ENCODE measurements around the gene FAF1.

The FAF1 gene

DNA sequence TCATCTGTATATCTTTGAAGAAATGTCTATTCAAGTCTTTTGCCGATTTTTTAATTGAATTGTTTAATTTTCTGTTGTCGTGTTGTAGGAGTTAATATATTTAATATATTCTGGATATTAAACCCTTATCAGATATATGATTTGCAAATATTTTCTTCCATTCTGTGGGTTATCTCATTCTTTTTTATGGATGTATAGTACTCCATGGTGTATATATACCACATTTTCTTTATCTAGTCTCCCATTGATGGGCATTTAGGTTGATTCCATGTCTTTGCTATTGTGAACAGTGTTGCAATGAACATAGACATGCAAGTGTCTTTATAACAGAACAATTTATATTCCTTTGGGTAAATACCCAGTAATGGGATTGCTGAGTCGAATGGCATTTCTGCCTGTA lies 436.5 kb downstream of the FAF1 start:
- no peaks in the 10 kb centered on the region for H3K9me3 ChIP-seq (ENCODE audit: control insufficient read depth, insufficient read depth, low read length)
- H3K9ac ChIP-seq (ENCODE audit: low read depth, low read length) = no peak overlapping the region
- no peaks in the 10 kb centered on the region for H3K36me3 ChIP-seq (ENCODE audit: insufficient read depth, low read length)
- no peaks in the 10 kb centered on the region for H3K4me1 ChIP-seq (ENCODE audit: insufficient read depth, low read length)

DNA sequence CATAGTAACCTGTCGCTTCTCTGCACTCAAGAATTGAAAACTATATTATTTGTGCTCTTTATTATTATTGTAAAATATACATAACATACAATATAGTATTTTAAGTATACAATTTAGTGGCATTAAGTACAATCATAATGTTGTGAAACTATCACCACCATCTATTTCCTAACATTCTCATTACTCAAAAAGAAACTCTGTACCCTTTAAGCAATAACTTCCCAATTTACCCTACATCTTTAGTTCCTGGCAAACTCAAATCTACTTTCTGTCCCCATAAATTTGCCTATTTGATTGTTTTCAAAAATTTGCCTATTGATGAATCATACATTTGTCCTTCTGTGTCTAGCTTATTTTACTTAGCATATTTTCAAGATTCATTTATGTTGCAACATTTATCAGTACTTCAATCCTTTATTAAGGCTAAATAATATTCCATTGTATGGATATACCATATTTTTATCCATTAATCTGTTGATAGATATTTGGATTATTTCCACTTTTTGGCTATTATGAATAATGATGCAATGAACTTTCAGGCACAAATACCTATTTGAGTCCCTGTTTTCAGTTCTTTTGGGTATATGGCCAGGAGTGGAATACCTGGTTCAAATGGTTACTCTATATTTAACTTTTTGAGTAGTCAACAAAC lies 437.2 kb downstream of the FAF1 start:
- Histone ChIP-seq H3K36me3 (ENCODE audit: insufficient read depth, low read length) (no peaks in the 10 kb centered on the region), H3K9ac (ENCODE audit: low read depth, low read length) (no peak overlapping the region), H3K4me1 (ENCODE audit: insufficient read depth, low read length) (no peaks in the 10 kb centered on the region), H3K9me3 (ENCODE audit: control insufficient read depth, insufficient read depth, low read length) (no peaks in the 10 kb centered on the region)

DNA sequence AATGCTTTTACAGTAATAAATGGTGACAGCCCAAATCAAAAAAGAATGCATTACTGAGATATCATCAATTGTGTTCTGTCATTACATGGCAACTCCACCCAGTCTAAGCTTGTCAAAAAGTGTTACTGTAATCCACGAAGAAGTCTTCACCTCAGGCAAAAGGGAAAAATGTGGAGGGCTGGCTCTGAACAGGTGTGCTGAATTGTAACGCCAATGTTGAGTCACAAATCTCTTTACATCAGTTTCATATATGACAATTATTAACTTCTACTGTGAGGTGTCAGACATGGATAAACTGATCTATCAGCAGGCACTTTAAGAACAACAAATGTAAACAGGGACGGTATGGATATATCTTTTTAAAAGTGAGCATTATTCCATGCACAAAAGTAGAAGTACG lies 438.4 kb downstream of the FAF1 start:
- H3K4me1 ChIP-seq (ENCODE audit: insufficient read depth, low read length) = no peaks in the 10 kb centered on the region
- no peaks in the 10 kb centered on the region for H3K9me3 ChIP-seq (ENCODE audit: control insufficient read depth, insufficient read depth, low read length)
- H3K36me3 ChIP-seq (ENCODE audit: insufficient read depth, low read length) = no peaks in the 10 kb centered on the region
- no peak overlapping the region for H3K9ac ChIP-seq (ENCODE audit: low read depth, low read length)

DNA sequence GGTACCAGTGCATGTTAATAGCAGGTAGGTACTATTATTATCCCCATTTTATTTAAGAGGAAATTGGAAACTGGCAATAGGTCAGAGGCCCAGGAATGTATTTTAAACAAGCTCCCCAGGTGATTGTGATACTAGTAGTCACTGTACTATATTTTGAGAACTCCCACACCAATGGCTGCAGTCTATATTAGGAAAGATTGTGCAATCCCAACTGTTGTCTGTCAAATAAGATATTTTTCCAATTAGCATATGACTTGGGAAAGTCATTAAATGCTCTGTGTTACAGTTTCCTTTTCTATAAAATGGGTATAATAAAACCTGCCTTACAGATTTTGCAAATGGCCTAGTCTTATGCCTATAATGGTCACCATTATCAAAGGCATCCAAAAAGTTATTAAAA lies 442.6 kb downstream of the FAF1 start:
- Histone ChIP-seq H3K36me3 (ENCODE audit: insufficient read depth, low read length) (no peaks in the 10 kb centered on the region), H3K4me1 (ENCODE audit: insufficient read depth, low read length) (no peaks in the 10 kb centered on the region), H3K9me3 (ENCODE audit: control insufficient read depth, insufficient read depth, low read length) (no peaks in the 10 kb centered on the region), H3K9ac (ENCODE audit: low read depth, low read length) (no peak overlapping the region)

DNA sequence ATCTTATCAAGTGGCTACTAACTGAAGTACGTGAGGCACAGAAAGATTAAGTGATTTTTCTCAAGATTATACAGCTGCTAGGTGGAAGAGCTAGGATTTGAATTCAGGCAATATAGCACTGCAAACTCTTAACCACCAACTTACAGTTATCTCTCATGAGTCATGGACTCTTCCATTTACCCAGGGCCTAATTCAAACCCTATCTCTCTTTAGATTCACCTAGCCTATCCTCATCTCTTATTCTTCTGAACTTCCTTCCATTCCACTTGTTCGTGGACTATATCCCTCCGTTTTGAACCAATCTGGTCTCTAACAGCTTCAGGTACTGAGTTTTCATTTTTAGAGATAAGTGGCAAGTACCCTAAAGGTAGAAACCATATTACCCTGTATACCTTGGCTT lies 444.0 kb downstream of the FAF1 start:
- H3K9ac ChIP-seq (ENCODE audit: low read depth, low read length) = no peak overlapping the region
- no peaks in the 10 kb centered on the region for H3K9me3 ChIP-seq (ENCODE audit: control insufficient read depth, insufficient read depth, low read length)
- H3K36me3 ChIP-seq (ENCODE audit: insufficient read depth, low read length) = no peaks in the 10 kb centered on the region
- no peaks in the 10 kb centered on the region for H3K4me1 ChIP-seq (ENCODE audit: insufficient read depth, low read length)

DNA sequence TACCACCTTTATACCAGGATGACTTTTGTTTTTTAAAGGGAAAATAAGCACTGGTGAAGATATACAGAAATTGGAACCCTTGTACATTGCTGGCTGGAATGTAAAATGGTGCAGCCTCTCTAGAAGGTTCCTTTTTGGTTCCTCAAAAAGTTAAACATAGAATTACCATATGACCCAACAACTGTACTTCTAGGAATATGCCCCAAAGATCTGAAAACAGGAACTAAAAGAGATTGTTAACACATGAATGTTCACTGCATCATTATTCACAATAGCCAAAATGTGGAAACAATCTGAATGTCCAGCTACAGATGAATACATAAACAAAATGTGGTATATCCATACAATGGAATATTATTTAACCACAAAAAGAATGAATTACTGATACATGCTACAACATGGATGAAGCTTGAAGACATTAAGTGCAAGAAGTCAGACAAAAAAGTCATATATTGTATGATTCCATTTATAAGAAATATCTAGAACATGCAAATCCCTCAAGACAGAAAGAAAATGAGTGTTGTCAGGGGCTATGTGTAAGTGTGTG lies 452.0 kb downstream of the FAF1 start:
- H3K9ac ChIP-seq (ENCODE audit: low read depth, low read length) = no peak overlapping the region
- H3K4me1 ChIP-seq (ENCODE audit: insufficient read depth, low read length) = no peaks in the 10 kb centered on the region
- peaks cover 9% of the 10 kb centered on the region; the same call in 1 of the 2 replicates for H3K9me3 ChIP-seq (ENCODE audit: control insufficient read depth, insufficient read depth, low read length)
- no peaks in the 10 kb centered on the region for H3K36me3 ChIP-seq (ENCODE audit: insufficient read depth, low read length)

DNA sequence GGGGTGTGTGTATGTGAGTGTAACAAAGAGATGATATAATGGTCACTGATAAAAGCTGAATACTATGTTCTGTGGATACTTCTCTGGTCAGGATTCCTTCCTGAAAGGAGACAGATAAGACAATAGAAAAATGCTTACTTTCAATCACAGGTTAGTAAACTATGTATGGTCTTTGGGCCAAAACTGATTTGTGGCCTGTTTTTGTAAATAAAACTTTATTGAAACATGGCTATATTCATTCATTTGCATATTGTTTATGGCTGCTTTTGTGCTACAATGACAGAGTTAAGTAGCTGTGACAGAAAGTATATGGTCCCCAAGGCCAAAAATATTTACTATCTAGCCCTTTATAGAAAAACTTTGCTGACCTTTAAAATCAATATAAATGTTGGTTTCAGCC lies 454.6 kb downstream of the FAF1 start:
- no peaks in the 10 kb centered on the region for H3K36me3 ChIP-seq (ENCODE audit: insufficient read depth, low read length)
- H3K9me3 ChIP-seq (ENCODE audit: control insufficient read depth, insufficient read depth, low read length) = peaks cover 9% of the 10 kb centered on the region; the same call in 1 of the 2 replicates
- no peak overlapping the region for H3K9ac ChIP-seq (ENCODE audit: low read depth, low read length)
- H3K4me1 ChIP-seq (ENCODE audit: insufficient read depth, low read length) = no peaks in the 10 kb centered on the region

DNA sequence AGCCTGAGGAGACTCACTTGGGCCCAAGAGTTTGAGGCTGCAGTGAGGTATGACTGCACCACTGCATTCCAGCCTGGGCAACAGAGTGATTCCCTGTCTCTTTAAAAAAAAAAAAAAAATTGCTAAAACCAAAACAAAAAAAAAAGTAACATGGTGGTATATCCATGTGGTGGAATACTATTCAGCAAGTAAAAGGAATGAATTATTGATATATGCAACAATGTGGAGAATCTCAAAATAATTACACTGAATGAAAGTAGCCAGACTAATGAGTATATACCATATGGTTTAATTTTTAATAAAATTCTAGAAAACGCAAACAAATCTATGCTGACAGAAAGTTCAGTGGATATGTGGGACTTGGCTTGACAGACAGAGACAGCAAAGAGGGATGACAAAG lies 456.6 kb downstream of the FAF1 start:
- Histone ChIP-seq H3K4me1 (ENCODE audit: insufficient read depth, low read length) (no peaks in the 10 kb centered on the region), H3K9ac (ENCODE audit: low read depth, low read length) (no peak overlapping the region), H3K36me3 (ENCODE audit: insufficient read depth, low read length) (no peaks in the 10 kb centered on the region)

DNA sequence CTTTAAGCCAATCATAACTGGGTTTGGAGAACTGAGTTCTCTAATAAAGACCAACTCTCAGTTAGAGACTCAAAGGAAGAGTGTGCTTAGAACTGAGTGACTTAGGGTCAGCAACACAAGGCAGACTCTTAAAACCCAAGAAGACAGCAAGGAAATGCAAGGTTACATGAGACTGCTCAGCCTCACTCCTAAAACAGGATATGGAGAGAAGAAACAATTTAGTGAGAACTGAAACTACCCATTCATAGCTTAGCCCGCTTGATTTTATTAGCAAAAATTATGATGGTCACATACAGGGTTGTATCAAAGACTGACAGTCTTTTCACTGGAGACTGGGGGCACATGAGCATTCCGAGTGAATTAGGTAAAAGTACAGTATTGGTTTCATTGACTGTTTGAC lies 457.9 kb downstream of the FAF1 start:
- 0 out of 2 replicates have a peak, but pooled peaks cover 3% of the 10 kb centered on the region for H3K36me3 ChIP-seq (ENCODE audit: insufficient read depth, low read length)
- H3K4me1 ChIP-seq (ENCODE audit: insufficient read depth, low read length) = no peaks in the 10 kb centered on the region
- no peak overlapping the region for H3K9ac ChIP-seq (ENCODE audit: low read depth, low read length)
- H3K9me3 ChIP-seq (ENCODE audit: control insufficient read depth, insufficient read depth, low read length) = peaks cover 13% of the 10 kb centered on the region

More for the DNA sequence above, 456.6 kb downstream of the FAF1 start:
- peaks cover 9% of the 10 kb centered on the region; the same call in 1 of the 2 replicates for H3K9me3 ChIP-seq (ENCODE audit: control insufficient read depth, insufficient read depth, low read length)

DNA sequence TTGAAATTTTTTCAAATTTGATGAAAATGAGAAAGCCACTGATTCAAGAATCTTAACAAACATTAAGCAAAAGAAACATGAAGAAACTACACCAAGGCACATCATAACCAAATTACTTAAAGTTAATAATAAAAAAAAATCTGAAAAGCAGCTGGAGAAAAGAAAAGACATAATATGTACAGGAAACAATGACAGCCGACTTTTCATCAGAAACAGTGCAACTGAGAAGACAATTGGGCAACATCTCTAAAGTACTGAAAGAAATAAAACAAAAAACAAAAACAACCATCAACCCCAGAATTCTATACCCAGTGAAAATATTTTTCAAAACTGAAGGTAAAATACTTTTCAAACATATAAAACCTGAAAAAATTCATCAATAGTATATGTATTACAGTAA lies 463.1 kb downstream of the FAF1 start:
- Histone ChIP-seq H3K9ac (ENCODE audit: low read depth, low read length) (no peak overlapping the region), H3K36me3 (ENCODE audit: insufficient read depth, low read length) (peaks cover 3% of the 10 kb centered on the region; the same call in 1 of the 2 replicates), H3K4me1 (ENCODE audit: insufficient read depth, low read length) (no peaks in the 10 kb centered on the region), H3K9me3 (ENCODE audit: control insufficient read depth, insufficient read depth, low read length) (peaks cover 4% of the 10 kb centered on the region; the same call in 1 of the 2 replicates)

DNA sequence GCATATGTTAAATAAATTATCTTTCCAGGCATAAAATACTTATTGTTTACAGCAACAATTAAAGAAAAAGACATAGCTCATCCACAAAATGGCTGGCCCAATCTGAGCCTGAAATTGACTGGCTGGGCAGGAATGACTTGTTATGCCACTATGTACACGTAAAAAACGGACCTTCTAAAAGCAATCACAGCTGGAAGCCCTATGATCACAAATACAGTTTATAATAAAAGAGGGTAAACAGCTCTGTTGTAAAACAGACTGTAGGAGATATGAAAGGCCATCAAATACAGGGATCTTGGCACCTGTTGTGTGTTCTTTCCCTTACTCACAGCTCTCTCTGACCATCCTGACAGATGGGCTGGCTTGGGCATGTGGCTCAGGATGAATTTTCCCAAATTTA lies 466.4 kb downstream of the FAF1 start:
- no peaks in the 10 kb centered on the region for H3K4me1 ChIP-seq (ENCODE audit: insufficient read depth, low read length)
- peaks cover 3% of the 10 kb centered on the region; the same call in 1 of the 2 replicates for H3K36me3 ChIP-seq (ENCODE audit: insufficient read depth, low read length)
- H3K9ac ChIP-seq (ENCODE audit: low read depth, low read length) = no peak overlapping the region
- H3K9me3 ChIP-seq (ENCODE audit: control insufficient read depth, insufficient read depth, low read length) = peaks cover 4% of the 10 kb centered on the region; the same call in 1 of the 2 replicates

DNA sequence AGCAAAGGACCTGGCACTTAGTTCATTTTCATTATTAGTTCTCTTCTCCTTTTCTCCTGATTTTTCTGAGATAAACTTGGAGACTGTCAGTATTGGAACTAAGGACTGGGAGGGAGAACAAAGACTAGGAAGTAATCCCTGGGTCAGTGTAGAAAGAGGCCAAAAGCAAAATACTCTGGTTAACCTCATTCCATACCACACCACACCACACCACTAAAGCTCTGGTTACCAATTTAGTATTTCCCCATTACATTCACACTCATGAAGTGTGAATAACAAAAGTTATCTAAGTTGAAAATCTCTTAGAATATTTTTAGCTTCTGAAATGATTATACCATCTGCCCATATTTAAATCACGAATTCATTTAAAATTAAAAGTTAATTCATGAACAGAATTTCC lies 467.9 kb downstream of the FAF1 start:
- Histone ChIP-seq H3K36me3 (ENCODE audit: insufficient read depth, low read length) (no peaks in the 10 kb centered on the region; the same call in 1 of the 2 replicates), H3K9me3 (ENCODE audit: control insufficient read depth, insufficient read depth, low read length) (no peaks in the 10 kb centered on the region), H3K9ac (ENCODE audit: low read depth, low read length) (no peak overlapping the region), H3K4me1 (ENCODE audit: insufficient read depth, low read length) (no peaks in the 10 kb centered on the region)

DNA sequence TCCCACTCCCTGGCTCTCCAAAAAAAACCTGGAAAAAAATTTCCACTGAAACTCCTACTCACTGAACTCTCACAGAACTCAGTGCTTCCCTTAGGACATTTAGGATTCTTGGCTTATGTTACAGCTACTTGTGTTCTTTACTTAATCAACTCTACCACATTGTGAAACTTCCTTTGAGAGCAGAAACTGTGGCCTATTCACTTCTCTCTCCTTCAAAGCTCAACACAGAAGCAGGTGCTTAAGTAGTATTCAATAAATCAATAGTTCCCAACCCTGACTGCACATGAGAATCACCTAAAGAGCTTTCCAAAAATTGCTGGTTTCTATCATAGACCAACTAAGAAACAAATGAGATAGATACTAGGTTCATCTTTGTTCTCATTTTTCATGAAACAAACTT lies 468.9 kb downstream of the FAF1 start:
- H3K9me3 ChIP-seq (ENCODE audit: control insufficient read depth, insufficient read depth, low read length) = no peaks in the 10 kb centered on the region
- no peaks in the 10 kb centered on the region; the same call in 1 of the 2 replicates for H3K36me3 ChIP-seq (ENCODE audit: insufficient read depth, low read length)
- H3K9ac ChIP-seq (ENCODE audit: low read depth, low read length) = no peak overlapping the region
- no peaks in the 10 kb centered on the region for H3K4me1 ChIP-seq (ENCODE audit: insufficient read depth, low read length)

DNA sequence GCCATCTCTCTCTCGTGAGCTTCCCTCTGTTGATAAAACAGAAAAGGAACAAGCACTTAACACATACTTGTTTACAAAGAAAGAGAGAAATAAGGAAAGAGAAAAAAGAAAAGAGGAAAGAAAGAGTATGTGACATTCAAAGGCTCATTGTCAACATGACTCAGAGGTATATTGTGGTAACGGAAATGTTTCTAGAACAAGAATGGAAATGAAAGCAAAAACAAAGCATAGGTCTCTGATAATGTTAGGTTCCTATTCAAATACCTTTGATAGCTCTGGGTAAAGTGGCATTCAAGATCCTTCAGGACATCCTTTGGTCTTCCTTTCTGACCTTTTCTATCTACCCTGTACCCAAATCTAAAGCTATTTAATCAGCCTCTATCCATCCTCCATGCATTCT lies 469.4 kb downstream of the FAF1 start:
- no peaks in the 10 kb centered on the region for H3K9me3 ChIP-seq (ENCODE audit: control insufficient read depth, insufficient read depth, low read length)
- no peaks in the 10 kb centered on the region; the same call in 1 of the 2 replicates for H3K36me3 ChIP-seq (ENCODE audit: insufficient read depth, low read length)
- H3K9ac ChIP-seq (ENCODE audit: low read depth, low read length) = no peak overlapping the region
- no peaks in the 10 kb centered on the region for H3K4me1 ChIP-seq (ENCODE audit: insufficient read depth, low read length)

DNA sequence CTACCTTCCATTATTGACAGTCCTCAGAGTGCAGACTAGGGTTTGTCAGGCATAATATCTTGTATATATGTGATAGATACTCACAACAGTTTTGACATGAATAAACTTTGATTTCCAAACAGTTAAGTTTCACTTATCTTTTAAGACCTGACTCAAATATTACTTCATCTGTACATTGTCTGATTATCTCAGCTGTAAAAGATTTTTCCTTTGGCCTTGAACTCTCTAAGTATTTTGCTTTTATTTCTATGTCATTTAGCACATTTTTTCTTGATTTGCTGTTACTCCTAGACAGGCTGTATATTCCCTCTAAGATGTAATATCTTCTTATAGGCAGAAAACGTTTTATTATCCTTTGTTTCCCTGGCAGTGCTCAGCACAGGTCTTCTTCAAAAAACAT lies 471.2 kb downstream of the FAF1 start:
- Histone ChIP-seq H3K9ac (ENCODE audit: low read depth, low read length) (no peak overlapping the region), H3K4me1 (ENCODE audit: insufficient read depth, low read length) (no peaks in the 10 kb centered on the region), H3K36me3 (ENCODE audit: insufficient read depth, low read length) (no peaks in the 10 kb centered on the region; the same call in 1 of the 2 replicates), H3K9me3 (ENCODE audit: control insufficient read depth, insufficient read depth, low read length) (no peaks in the 10 kb centered on the region)
